K562 (cell line): ENCODE measurements around the gene HIVEP2. TPM values are rescaled to one million over a fixed set of nuclear protein-coding genes. Genes with fewer than 3 reads are reported as not detected.

Source experiments
- ATAC-seq: fragments of 200-7000 bp; cut with Tn5 transposase; 3 replicates; pipeline ENCODE4 v1.9.1; 2020; ENCODE audit warnings: moderate library complexity
- BruUV-seq: library from RNA; stranded (reverse); fragments of 400-500 nt; replicated peaks from 2 replicates; lab custom pipeline; 2021; lab: Mats Ljungman, UMichigan
- CTCF ChIA-PET: fragments of 300-600 bp; formaldehyde crosslinking; extraction: SDS; loops from one replicate; lab custom pipeline; 2021; ENCODE audit warnings: low intra/inter-chr PET ratio; lab: Yijun Ruan, JAX
- POLR2A ChIA-PET: fragments of 300-600, 350-650 bp; sonication (Branson Sonifier 250); formaldehyde crosslinking; extraction: SDS; loops from one replicate; lab custom pipeline; 2021; ENCODE audit warnings: antibody characterized with exemption, inconsistent platforms; lab: Yijun Ruan, JAX
- DNase-seq, 4 experiments: peaks; one replicate each; pipeline versions ENCODE4 v3.0.0 to v3.0.0-alpha.2; 2011 to 2018; ENCODE audit warnings: low spot score in 3 of 4, mixed read lengths in 3 of 4; ENCODE audit errors: extremely low read depth in 1 of 4
- FAIRE-seq: peaks from 2 replicates; lab custom pipeline; 2011; peaks lifted over from hg19 to GRCh38; lab: Jason Lieb, UNC
- H2AFZ ChIP-seq: 2 replicates; pipeline ENCODE4 v1.6.0; 2011; ENCODE audit warnings: low read depth, low read length, control low read depth, inconsistent platforms
- H3K27ac ChIP-seq: fragments of 200-600 bp; 3 replicates; pipeline ENCODE4 v1.8.0; 2011; ENCODE audit warnings: low read depth, mild to moderate bottlenecking, control low read depth, inconsistent platforms, low read length, moderate library complexity, mixed read lengths; ENCODE audit errors: extremely low read depth
- H3K27me3 ChIP-seq, 2 experiments: fragments of 300-600 bp in 1 of 2; 2 replicates in 1 of 2; 3 replicates in 1 of 2; pipeline versions ENCODE4 v1.6.0 to v1.8.0; 2011; ENCODE audit warnings: inconsistent platforms in 2 of 2, low read length in 2 of 2, mild to moderate bottlenecking in 1 of 2, mixed read lengths in 1 of 2, moderate library complexity in 1 of 2; ENCODE audit not compliant: control insufficient read depth in 2 of 2, insufficient read depth in 2 of 2
- H3K36me3 ChIP-seq: fragments of 300-600 bp; 3 replicates; pipeline ENCODE4 v1.8.0; 2011; ENCODE audit warnings: mild to moderate bottlenecking, low read length, inconsistent platforms; ENCODE audit not compliant: control insufficient read depth, insufficient read depth
- H3K4me1 ChIP-seq, 2 experiments: fragments of 200-600 bp in 1 of 2; replicated peaks in 1 of 2; 2 replicates in 1 of 2; 3 replicates in 1 of 2; pipeline versions ENCODE4 v1.5.1 to v1.8.0; 2011; ENCODE audit warnings: inconsistent platforms in 2 of 2, low read length in 2 of 2, mild to moderate bottlenecking in 1 of 2, mixed read lengths in 1 of 2, moderate library complexity in 1 of 2; ENCODE audit not compliant: control insufficient read depth in 2 of 2, insufficient read depth in 2 of 2
- H3K4me2 ChIP-seq: 2 replicates; pipeline ENCODE4 v1.6.1; 2011; ENCODE audit warnings: low read length, control low read depth, inconsistent platforms, mixed read lengths; ENCODE audit not compliant: insufficient read depth
- H3K4me3 ChIP-seq: fragments of 200-600 bp; sonication (generic), shearing (Covaris generic); 2 replicates; pipeline ENCODE4 v1.5.1; 2016; ENCODE audit warnings: control low read depth, inconsistent platforms
- H3K79me2 ChIP-seq: fragments of 200-600 bp; 3 replicates; pipeline ENCODE4 v1.8.0; 2011; ENCODE audit warnings: low read length, inconsistent platforms; ENCODE audit not compliant: control insufficient read depth, insufficient read depth
- H3K9ac ChIP-seq, 2 experiments: 2 replicates each; pipeline versions ENCODE4 v1.6.0 to v1.6.1; 2011; ENCODE audit warnings: low read depth in 2 of 2, low read length in 2 of 2, control low read depth in 1 of 2, inconsistent platforms in 1 of 2, mild to moderate bottlenecking in 1 of 2, mixed read lengths in 1 of 2; ENCODE audit not compliant: insufficient read depth in 1 of 2
- H3K9me1 ChIP-seq: one replicate; pipeline ENCODE4 v1.6.0; 2011; ENCODE audit warnings: inconsistent platforms, mild to moderate bottlenecking, low read length, moderate library complexity; ENCODE audit not compliant: control insufficient read depth, insufficient read depth
- H3K9me3 ChIP-seq: replicated peaks from 2 replicates; pipeline ENCODE4 v1.5.1; 2011; ENCODE audit warnings: low read depth, low read length, inconsistent platforms; ENCODE audit not compliant: control insufficient read depth, insufficient read depth
- H4K20me1 ChIP-seq: replicated peaks from 2 replicates; pipeline ENCODE4 v1.6.1; 2011; ENCODE audit warnings: low read length, inconsistent platforms, mixed read lengths; ENCODE audit not compliant: control insufficient read depth, insufficient read depth
- GABPA ChIP-seq: fragments of 200-800 bp; sonication (Bioruptor generic); conservative IDR thresholded peaks from 2 replicates; pipeline ENCODE4 v1.6.1; 2016; ENCODE audit warnings: low read depth, missing genetic modification characterization, missing compliant biosample characterization
- RHOXF2B ChIP-seq: fragments of 250-450 bp; sonication (Bioruptor Pico); conservative IDR thresholded peaks from 2 replicates; pipeline ENCODE4 v1.5.1; 2021
- SP1 ChIP-seq: sonication (generic); formaldehyde crosslinking; IDR thresholded peaks from 2 replicates; pipeline ENCODE4 v1.8.1; 2022; ENCODE audit warnings: mild to moderate bottlenecking, missing genetic modification reagents
- ZNF197 ChIP-seq: fragments of 200-800 bp; sonication (Bioruptor generic); IDR thresholded peaks from 2 replicates; pipeline ENCODE4 v1.6.1; 2016; ENCODE audit warnings: low read depth, missing genetic modification characterization, missing compliant biosample characterization
- ZNF75A ChIP-seq: fragments of 450-650 bp; formaldehyde crosslinking; IDR thresholded peaks from 2 replicates; pipeline ENCODE4 v1.4.0; 2020; ENCODE audit warnings: mild to moderate bottlenecking
- WGBS: fragments of 100-300 bp; shearing (Covaris generic); methylation state at CpG from one replicate; pipeline ENCODE4 v1.1.6; 2016; ENCODE audit warnings: low coverage, mixed read lengths; ENCODE audit not compliant: insufficient coverage; ENCODE audit errors: missing lambda C conversion rate; 5-methylcytosine and 5-hydroxymethylcytosine counted together
- in situ Hi-C: fragments of 300-500 bp; cut with MboI; formaldehyde crosslinking; loops from 4 replicates; pipeline ENCODE4 v1.15.0; 2018; ENCODE audit warnings: inconsistent platforms, mixed read lengths
- intact Hi-C: fragments of 100-400 bp; cut with micrococcal nuclease; formaldehyde crosslinking; loops from 2 replicates; pipeline ENCODE4 v1.14.2; 2022
- polyA plus RNA-seq, 8 experiments: library from polyadenylated mRNA; depleted of rRNA in 4 of 8; stranded (reverse) in 5 of 8; unstranded in 3 of 8; fragments of >200 nt; fragmentation: Nextera tagmentation in 2 of 8; fragmentation: Illumina TruSeq in 1 of 8; extraction: Ambion mirVana in 2 of 8; extraction: Trizol in 1 of 8; gene quantifications; 2 replicates each; pipeline versions ENCODE4 v1.2.1 to v1.2.3, GENCODE V29; 2011 to 2014; ENCODE audit warnings: inconsistent platforms in 1 of 8, missing spikeins in 1 of 8
- total RNA-seq, 7 experiments: library from RNA; depleted of rRNA in 6 of 7; stranded (reverse); fragments of >200 nt in 6 of 7; fragmentation: Illumina TruSeq in 2 of 7; extraction: Trizol in 2 of 7; gene quantifications; 2 replicates each; pipeline versions ENCODE4 v1.2.1 to v1.2.3, GENCODE V29; 2011 to 2021; ENCODE audit warnings: low replicate concordance in 1 of 7
- TF ChIP-seq, protein P1 (sequence below): sonication (generic); formaldehyde crosslinking; IDR thresholded peaks from 2 replicates; pipeline ENCODE4 v1.8.1; 2023; ENCODE audit warnings: mild to moderate bottlenecking, missing genetic modification reagents

HIVEP2 gene
- total and polyA plus RNA-seq, 9 of the 15 experiments (the other 6 are each of a cell fraction or from before 2014, with no cell fraction given), result under 0.01 to 1.2 (median 0.31) TPM

GRCh38 chr6:142846883-142847287, 98.1 kb downstream of the HIVEP2 start:
- intact Hi-C loops, result no loop called here
- no peak for ATAC-seq
- Histone ChIP-seq H3K4me1 (0 out of 5 replicates have a peak, but pooled peaks cover 0 to 3% of the 10 kb centered on the region in 2 experiments), H3K9me3 (no peaks in the 10 kb centered on the region), H3K79me2 (no peaks in the 10 kb centered on the region), H3K9me1 (no peaks in the 10 kb centered on the region), H4K20me1 (no peaks in the 10 kb centered on the region), H3K4me3 (no peak overlapping the region), H3K27me3 (peaks cover 12 to 16% of the 10 kb centered on the region in 2 experiments; a peak in 4 of 5 replicates), H2AFZ (no peak overlapping the region), H3K36me3 (no peaks in the 10 kb centered on the region), H3K9ac (no peak overlapping the region), H3K4me2 (no peak overlapping the region), H3K27ac (no peak overlapping the region)
- BruUV-seq, result no TSS peak
- no peak for FAIRE-seq
- no peak for DNase-seq
- 1% methylated on average over 5 of the region's 5 CpGs for WGBS
- ChIA-PET CTCF (no interaction called here), POLR2A (no interaction called here)
- no peak for TF ChIP-seq SP1 (CRISPR knock-in tag)
- TF ChIP-seq, protein P1, sequence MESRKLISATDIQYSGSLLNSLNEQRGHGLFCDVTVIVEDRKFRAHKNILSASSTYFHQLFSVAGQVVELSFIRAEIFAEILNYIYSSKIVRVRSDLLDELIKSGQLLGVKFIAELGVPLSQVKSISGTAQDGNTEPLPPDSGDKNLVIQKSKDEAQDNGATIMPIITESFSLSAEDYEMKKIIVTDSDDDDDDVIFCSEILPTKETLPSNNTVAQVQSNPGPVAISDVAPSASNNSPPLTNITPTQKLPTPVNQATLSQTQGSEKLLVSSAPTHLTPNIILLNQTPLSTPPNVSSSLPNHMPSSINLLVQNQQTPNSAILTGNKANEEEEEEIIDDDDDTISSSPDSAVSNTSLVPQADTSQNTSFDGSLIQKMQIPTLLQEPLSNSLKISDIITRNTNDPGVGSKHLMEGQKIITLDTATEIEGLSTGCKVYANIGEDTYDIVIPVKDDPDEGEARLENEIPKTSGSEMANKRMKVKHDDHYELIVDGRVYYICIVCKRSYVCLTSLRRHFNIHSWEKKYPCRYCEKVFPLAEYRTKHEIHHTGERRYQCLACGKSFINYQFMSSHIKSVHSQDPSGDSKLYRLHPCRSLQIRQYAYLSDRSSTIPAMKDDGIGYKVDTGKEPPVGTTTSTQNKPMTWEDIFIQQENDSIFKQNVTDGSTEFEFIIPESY, result no peak
- no peak for TF ChIP-seq RHOXF2B (CRISPR knock-in tag)
- TF ChIP-seq GABPA, result no peak
- no peak for TF ChIP-seq ZNF197 (CRISPR knock-in tag)
- no peak for TF ChIP-seq ZNF75A
- in situ Hi-C loops, result no loop called here
